Ovary (tissue), 9 donors: ENCODE results near the gene THEMIS. TPM values are rescaled to one million over a fixed set of nuclear protein-coding genes. Genes with fewer than 3 reads are reported as not detected.
"Not testable (repeated sequence)": the region's sequence is repeated elsewhere in the genome, so short reads cannot be mapped to it uniquely, and the experiment has no call there.

ENCODE experiments used
- DNase-seq, 5 donors: peaks; one replicate each; pipeline ENCODE4 v3.0.0-alpha.2; 2019 to 2020
- H3K27ac ChIP-seq, 2 donors: fragments of 200-600 bp; one replicate each; pipeline versions ENCODE4 v1.5.1 to v1.8.0; 2019 to 2022
- H3K27me3 ChIP-seq: fragments of 200-600 bp; one replicate; pipeline ENCODE4 v1.8.0; 2022
- H3K36me3 ChIP-seq: fragments of 200-600 bp; sonication (generic); one replicate; pipeline ENCODE4 v1.5.1; 2019
- H3K4me1 ChIP-seq: one replicate; pipeline ENCODE4 v1.8.1; 2013; ENCODE audit warnings: mild to moderate bottlenecking, moderate library complexity; ENCODE audit not compliant: insufficient read depth
- H3K4me3 ChIP-seq: fragments of 200-600 bp; sonication (generic); one replicate; pipeline ENCODE4 v1.5.1; 2017
- H3K9me3 ChIP-seq, 2 donors: fragments of 200-600 bp in 1 of 2; sonication (generic) in 1 of 2; one replicate each; pipeline versions ENCODE4 v1.5.1 to v1.8.1; 2013 to 2019; ENCODE audit warnings: mild to moderate bottlenecking in 1 of 2, moderate library complexity in 1 of 2
- CTCF ChIP-seq, 3 donors: fragments of 450-650 bp in 2 of 3; fragments of 200-600 bp in 1 of 3; IDR thresholded peaks; one replicate each; pipeline versions ENCODE4 v1.5.1 to v1.8.0; 2016 to 2022; ENCODE audit warnings: antibody characterized with exemption in 3 of 3, mild to moderate bottlenecking in 1 of 3
- EP300 ChIP-seq: sonication (generic); formaldehyde crosslinking; IDR thresholded peaks from one replicate; pipeline ENCODE4 v1.6.1; 2017; ENCODE audit warnings: antibody characterized with exemption
- POLR2A ChIP-seq: fragments of 450-650 bp; IDR thresholded peaks from one replicate; pipeline ENCODE4 v1.6.1; 2017; ENCODE audit warnings: antibody characterized with exemption, mild to moderate bottlenecking, moderate library complexity
- WGBS, 3 donors: extraction: QIAGEN DNeasy Blood & Tissue Kit in 1 of 3; methylation state at CpG; one replicate each; pipeline versions ENCODE4 v1.1.5 to v1.1.7; 2013 to 2017; 5-methylcytosine and 5-hydroxymethylcytosine counted together
- intact Hi-C, 4 donors: fragments of 100-400 bp; cut with DNase I; formaldehyde crosslinking; loops; one replicate each; pipeline versions ENCODE4 v1.11.0 to v1.15.1; 2022 to 2023
- polyA plus RNA-seq, 2 donors: library from polyadenylated mRNA; stranded (reverse); fragments of 200-250 nt in 1 of 2; fragments of 350-450 nt in 1 of 2; fragmentation: Illumina TruSeq in 1 of 2; extraction: RNeasy Lipid Tissue Mini Kit (QIAGEN cat#74804) in 1 of 2; gene quantifications; one replicate each; pipeline ENCODE4 v1.2.3, GENCODE V29; 2013 to 2014
- total RNA-seq, 7 donors: library from RNA; depleted of rRNA in 2 of 7; stranded (reverse); fragments of >200 nt in 2 of 7; fragmentation: NEBNext Ultra II Directional in 3 of 7; extraction: Animal tissue kit (Norgen Biotek cat#: 25700) in 3 of 7; gene quantifications; one replicate each; pipeline versions ENCODE4 v1.1.0 to v1.2.4, GENCODE V29; 2016 to 2023
- donor health status: DM: no; HTN: no; CAD: no; lungs with moderate emphysema.
- donor health status: DM: no; HTN: no; CAD: no.
- donor health status: Bipolar disorder and iron deficiency.
- donor health status: DM: yes; HTN: yes; CAD: no.
- donor health status: DM: no; HTN: no; CAD: no.
- donor health status: DM: yes; HTN: yes; CAD: no.

THEMIS gene
- total and polyA plus RNA-seq, 9 donors, result 0.05 to 0.87 (median 0.40) TPM; not detected in 1

GRCh38 chr6:127695108-127695507 lies 205.8 kb downstream of the THEMIS start:
- no peak overlapping the region for H3K4me3 ChIP-seq
- no peaks in the 10 kb centered on the region for H3K27me3 ChIP-seq
- no peaks in the 10 kb centered on the region for H3K4me1 ChIP-seq
- no peaks in the 10 kb centered on the region for H3K36me3 ChIP-seq
- TF ChIP-seq POLR2A, result no peak
- TF ChIP-seq EP300, result no peak
- TF ChIP-seq CTCF (IDR thresholded peaks at IDR 0.05), result no peak
- no peaks in the 10 kb centered on the region for H3K9me3 ChIP-seq
- no peak overlapping the region for H3K27ac ChIP-seq
- intact Hi-C loops, result no loop called here
- DNase-seq, result no peak

- H3K4me1 ChIP-seq, result no peaks in the 10 kb centered on the region
- H3K27ac ChIP-seq, result no peak overlapping the region
- intact Hi-C loops, result no loop called here
- H3K4me3 ChIP-seq, result no peak overlapping the region
- TF ChIP-seq CTCF (IDR thresholded peaks at IDR 0.05), result no peak
- TF ChIP-seq POLR2A, result no peak
- TF ChIP-seq EP300, result no peak
- H3K27me3 ChIP-seq, result no peaks in the 10 kb centered on the region
- no peak for DNase-seq
- H3K9me3 ChIP-seq, result no peaks in the 10 kb centered on the region
- no peaks in the 10 kb centered on the region for H3K36me3 ChIP-seq
These were observed 209.7 kb downstream of the THEMIS start for GRCh38 chr6:127691146-127691545.

GRCh38 chr6:127690588-127690987 lies 210.3 kb downstream of the THEMIS start:
- Histone ChIP-seq H3K9me3 (no peaks in the 10 kb centered on the region), H3K36me3 (no peaks in the 10 kb centered on the region), H3K4me3 (no peak overlapping the region), H3K27ac (no peak overlapping the region), H3K4me1 (no peaks in the 10 kb centered on the region), H3K27me3 (no peaks in the 10 kb centered on the region)
- intact Hi-C loops, result no loop called here
- TF ChIP-seq CTCF (IDR thresholded peaks at IDR 0.05), result no peak
- TF ChIP-seq POLR2A, result no peak
- no peak for TF ChIP-seq EP300
- no peak for DNase-seq

- H3K4me3 ChIP-seq, result no peak overlapping the region
- intact Hi-C loops, result no loop called here
- no peak for DNase-seq
- no peak overlapping the region for H3K27ac ChIP-seq
- TF ChIP-seq CTCF (IDR thresholded peaks at IDR 0.05) (peak; percentile 13 to 32 (median 30)), POLR2A (no peak), EP300 (no peak)
- no peaks in the 10 kb centered on the region for H3K4me1 ChIP-seq
- H3K36me3 ChIP-seq, result no peaks in the 10 kb centered on the region
- no peaks in the 10 kb centered on the region for H3K9me3 ChIP-seq
- H3K27me3 ChIP-seq, result no peaks in the 10 kb centered on the region
These were observed 210.8 kb downstream of the THEMIS start for GRCh38 chr6:127690092-127690491.

- 88 to 94% (median 89%) methylated on average over 3 of the region's 3 CpGs for WGBS, 3 donors
- H3K27ac ChIP-seq, H3K36me3 ChIP-seq, intact Hi-C loops, H3K9me3 ChIP-seq, H3K4me1 ChIP-seq, H3K4me3 ChIP-seq, DNase-seq, H3K27me3 ChIP-seq: not testable (repeated sequence)
These were observed 213.4 kb downstream of the THEMIS start for GRCh38 chr6:127687490-127687889.
